Thyroid gland (tissue), 4 donors: ENCODE measurements around the gene RGS14.

Source experiments
- POLR2A ChIP-seq, 2 donors: fragments of 450-650 bp; IDR thresholded peaks; one replicate each; pipeline ENCODE4 v1.6.1; 2017; ENCODE audit warnings: antibody characterized with exemption in 2 of 2, mild to moderate bottlenecking in 2 of 2, moderate library complexity in 1 of 2
- TF ChIP-seq, protein P1 (sequence below), 6 experiments: fragments of 200-600 bp in 3 of 6; fragments of 450-650 bp in 3 of 6; sonication (generic) in 3 of 6; IDR thresholded peaks; one replicate each; pipeline ENCODE4 v1.5.1; 2016 to 2019; ENCODE audit warnings: antibody characterized with exemption in 6 of 6, mild to moderate bottlenecking in 2 of 6, inconsistent platforms in 1 of 6, moderate library complexity in 1 of 6

DNA sequence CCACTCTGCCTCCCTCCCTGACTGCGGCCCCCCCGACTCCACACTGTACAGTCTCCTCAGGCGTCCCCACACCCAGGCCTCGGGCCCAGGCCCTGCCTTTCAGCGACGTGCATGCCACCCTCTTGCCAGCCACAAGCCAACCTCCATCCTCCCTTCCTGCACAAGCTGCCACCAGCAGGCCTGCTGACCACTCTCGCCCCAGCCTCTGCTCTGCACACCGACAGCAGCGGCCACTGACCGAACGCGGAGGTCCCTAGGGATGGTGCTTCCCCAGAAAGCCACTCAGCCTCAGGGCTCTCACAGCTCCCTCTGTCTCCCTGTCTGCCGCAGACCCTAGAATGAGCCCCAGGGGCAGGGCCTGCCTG lies 24.8 kb upstream of the RGS14 start:
- TF ChIP-seq POLR2A (IDR thresholded peaks at IDR 0.05), result no peak
- TF ChIP-seq, protein P1, sequence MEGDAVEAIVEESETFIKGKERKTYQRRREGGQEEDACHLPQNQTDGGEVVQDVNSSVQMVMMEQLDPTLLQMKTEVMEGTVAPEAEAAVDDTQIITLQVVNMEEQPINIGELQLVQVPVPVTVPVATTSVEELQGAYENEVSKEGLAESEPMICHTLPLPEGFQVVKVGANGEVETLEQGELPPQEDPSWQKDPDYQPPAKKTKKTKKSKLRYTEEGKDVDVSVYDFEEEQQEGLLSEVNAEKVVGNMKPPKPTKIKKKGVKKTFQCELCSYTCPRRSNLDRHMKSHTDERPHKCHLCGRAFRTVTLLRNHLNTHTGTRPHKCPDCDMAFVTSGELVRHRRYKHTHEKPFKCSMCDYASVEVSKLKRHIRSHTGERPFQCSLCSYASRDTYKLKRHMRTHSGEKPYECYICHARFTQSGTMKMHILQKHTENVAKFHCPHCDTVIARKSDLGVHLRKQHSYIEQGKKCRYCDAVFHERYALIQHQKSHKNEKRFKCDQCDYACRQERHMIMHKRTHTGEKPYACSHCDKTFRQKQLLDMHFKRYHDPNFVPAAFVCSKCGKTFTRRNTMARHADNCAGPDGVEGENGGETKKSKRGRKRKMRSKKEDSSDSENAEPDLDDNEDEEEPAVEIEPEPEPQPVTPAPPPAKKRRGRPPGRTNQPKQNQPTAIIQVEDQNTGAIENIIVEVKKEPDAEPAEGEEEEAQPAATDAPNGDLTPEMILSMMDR (IDR thresholded peaks at IDR 0.05), result no peak
